ENCODE results near the gene ATG4C. TPM values are rescaled to one million over a fixed set of nuclear protein-coding genes. Genes with fewer than 3 reads are reported as not detected.

Gene ATG4C
- total RNA-seq, 1 donor, result 13.5 TPM

DNA sequence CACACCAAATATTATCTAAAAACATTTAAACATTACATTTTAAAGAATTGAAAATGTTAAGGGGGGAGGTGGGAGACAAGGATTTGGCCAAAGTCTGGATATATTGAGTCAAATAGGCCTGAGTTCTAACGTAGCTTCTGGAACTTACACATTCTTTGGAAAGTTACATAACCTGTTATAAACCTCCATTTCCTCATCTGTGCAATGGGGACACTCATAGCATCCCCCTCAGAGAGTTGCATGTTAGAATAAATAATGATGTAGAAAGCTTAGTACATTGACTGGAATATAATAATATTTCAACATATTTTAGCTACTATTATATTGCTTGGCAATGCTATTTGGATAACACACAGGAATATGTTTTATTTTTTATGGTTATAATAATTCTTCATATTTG, 117.7 kb downstream of the ATG4C start:
- no peak for DNase-seq (ENCODE audit: low read depth)
- TF ChIP-seq, protein P1, sequence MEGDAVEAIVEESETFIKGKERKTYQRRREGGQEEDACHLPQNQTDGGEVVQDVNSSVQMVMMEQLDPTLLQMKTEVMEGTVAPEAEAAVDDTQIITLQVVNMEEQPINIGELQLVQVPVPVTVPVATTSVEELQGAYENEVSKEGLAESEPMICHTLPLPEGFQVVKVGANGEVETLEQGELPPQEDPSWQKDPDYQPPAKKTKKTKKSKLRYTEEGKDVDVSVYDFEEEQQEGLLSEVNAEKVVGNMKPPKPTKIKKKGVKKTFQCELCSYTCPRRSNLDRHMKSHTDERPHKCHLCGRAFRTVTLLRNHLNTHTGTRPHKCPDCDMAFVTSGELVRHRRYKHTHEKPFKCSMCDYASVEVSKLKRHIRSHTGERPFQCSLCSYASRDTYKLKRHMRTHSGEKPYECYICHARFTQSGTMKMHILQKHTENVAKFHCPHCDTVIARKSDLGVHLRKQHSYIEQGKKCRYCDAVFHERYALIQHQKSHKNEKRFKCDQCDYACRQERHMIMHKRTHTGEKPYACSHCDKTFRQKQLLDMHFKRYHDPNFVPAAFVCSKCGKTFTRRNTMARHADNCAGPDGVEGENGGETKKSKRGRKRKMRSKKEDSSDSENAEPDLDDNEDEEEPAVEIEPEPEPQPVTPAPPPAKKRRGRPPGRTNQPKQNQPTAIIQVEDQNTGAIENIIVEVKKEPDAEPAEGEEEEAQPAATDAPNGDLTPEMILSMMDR (IDR thresholded peaks at IDR 0.05; ENCODE audit: insufficient read depth, low read length), result no peak
- no peak overlapping the region for H3K4me3 ChIP-seq (ENCODE audit: low read depth, low read length)

DNA sequence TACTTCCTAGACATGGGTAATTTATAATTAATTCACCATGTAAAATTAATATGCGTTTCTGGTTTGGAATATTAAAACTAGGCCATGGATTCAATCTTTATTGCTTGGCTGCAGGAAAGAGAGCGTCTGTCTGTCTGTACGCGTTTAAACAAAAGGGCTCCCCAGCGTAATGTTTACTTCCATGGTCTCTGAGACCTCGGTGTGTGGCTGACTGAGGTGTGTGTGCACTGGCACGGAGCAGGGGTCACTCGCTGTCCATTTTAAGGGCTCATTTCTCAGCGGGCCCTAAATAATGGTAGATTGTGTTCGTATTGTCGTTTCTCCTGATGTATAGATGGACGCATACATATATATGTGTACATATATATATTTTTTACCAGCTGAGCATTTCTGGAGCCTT, 119.6 kb downstream of the ATG4C start:
- TF ChIP-seq, protein P1 (IDR thresholded peaks at IDR 0.05; ENCODE audit: insufficient read depth, low read length), result no peak
- H3K4me3 ChIP-seq (ENCODE audit: low read depth, low read length), result no peak overlapping the region
- no peak for DNase-seq (ENCODE audit: low read depth)

DNA sequence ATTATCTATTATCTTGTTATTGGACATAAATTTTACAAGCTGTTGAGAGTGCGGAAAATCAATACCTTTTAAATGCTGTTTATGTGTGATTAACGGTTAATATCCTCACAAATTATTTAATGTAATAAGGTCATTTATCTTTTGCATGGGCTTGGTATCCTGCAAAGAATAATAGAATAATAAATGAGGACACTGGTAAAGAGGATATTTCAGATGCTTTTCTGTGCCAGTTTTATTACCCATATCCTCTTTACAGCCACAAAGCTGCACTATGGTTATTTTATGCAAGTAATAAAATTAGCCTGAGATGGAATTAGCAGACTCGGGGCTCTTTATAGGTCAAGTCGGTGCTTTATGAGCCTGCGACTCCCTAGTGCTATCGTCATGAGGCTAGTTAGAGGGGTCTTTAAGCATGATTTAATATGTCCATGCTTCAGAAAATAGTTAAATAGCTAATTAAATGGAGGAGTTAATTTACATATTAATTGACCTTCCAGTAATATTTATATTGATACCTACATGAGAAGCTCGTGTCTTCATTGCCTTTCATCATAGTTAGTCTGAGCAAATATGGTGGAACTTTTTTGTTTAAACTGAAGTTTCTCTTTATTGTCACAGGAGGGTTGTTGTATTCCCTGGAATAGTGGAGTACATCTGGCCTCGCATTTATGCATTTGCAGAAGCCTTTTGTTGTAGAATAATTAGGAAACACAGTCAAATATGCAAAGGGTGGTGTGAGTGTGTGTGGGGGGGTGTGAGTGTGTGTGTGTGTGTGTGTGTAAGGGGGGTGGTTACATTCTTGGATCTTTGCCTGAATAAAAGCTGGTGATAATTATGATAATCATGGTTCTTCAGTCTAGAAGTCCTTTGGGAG, 120.3 kb downstream of the ATG4C start:
- no peak for DNase-seq (ENCODE audit: low read depth)
- TF ChIP-seq, protein P1 (IDR thresholded peaks at IDR 0.05; ENCODE audit: insufficient read depth, low read length), result no peak
- H3K4me3 ChIP-seq (ENCODE audit: low read depth, low read length), result no peak overlapping the region

DNA sequence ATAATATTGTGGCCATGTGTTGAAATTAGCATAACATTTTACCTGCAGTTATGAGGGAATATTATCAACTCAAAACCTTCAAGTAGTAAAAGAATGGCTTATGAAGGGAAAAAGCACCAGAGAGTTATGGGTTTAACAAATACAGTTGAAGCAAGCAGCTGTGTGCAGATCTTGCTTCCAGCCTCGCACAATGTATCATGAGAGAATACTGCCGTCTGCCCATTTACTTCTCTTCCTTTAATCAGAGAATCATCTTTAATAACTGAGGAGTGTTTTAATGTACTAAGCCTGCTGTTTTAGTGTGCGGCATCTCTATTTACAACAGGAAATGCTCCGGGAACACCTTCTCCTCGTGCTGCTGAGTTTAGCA, 120.9 kb downstream of the ATG4C start:
- TF ChIP-seq, protein P1 (IDR thresholded peaks at IDR 0.05; ENCODE audit: insufficient read depth, low read length), result no peak
- H3K4me3 ChIP-seq (ENCODE audit: low read depth, low read length), result no peak overlapping the region
- no peak for DNase-seq (ENCODE audit: low read depth)

DNA sequence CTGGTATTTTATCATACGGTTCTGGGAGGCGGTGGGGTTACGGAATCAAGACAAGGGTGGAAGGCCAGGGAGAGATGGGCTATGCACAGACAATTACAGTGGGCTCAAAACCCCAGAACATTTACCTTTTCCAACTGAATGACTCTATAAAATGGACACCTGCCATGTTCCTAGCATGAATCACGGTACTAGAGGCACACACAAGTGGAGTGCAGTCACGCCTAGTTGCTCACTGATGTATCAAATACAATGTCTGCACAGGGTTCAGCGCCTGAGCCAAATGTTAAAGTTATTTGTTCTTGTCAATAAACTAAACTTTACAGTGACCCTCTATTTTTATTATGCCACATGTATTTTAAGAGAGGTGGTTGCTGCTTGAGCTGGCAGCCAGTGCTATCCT, 121.4 kb downstream of the ATG4C start:
- H3K4me3 ChIP-seq (ENCODE audit: low read depth, low read length), result no peak overlapping the region
- TF ChIP-seq, protein P1 (IDR thresholded peaks at IDR 0.05; ENCODE audit: insufficient read depth, low read length), result no peak
- DNase-seq (ENCODE audit: low read depth), result no peak

DNA sequence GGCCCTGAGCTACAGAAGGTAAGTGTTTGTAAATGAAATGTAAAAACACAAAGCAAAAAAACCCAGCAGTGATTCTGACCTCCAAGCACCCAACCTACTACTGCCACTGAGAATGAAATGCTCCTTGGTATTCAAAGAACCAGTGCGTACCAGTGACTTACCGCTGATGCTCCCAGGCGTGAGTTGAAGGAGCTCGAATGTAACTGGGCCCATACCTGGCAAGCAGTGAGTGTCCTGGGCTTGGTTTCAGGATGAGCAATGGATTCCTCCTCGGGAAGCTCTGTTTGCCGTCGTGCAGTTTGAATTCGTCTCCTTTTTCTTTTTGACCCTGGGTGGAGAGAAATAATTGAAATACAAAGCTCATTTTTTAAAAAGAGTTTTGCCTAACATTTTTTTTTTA, 121.9 kb downstream of the ATG4C start:
- H3K4me3 ChIP-seq (ENCODE audit: low read depth, low read length), result no peak overlapping the region
- TF ChIP-seq, protein P1 (IDR thresholded peaks at IDR 0.05; ENCODE audit: insufficient read depth, low read length), result no peak
- no peak for DNase-seq (ENCODE audit: low read depth)

Data from fibroblast of the aortic adventitia (primary cell).